Non-pigmented ciliary epithelial cell (primary cell): Measurements from ENCODE around the gene HGFAC.

ENCODE experiments used
- DNase-seq: peaks from one replicate; pipeline ENCODE4 v3.0.0-alpha.2; 2010; ENCODE audit warnings: low read depth

Gene HGFAC

GRCh38 chr4:3441501-3442459 lies at the start of gene HGFAC:
Gene HGFAC, plus strand, starts transcription at chr4:3441968. Its CDS starts 34 bp downstream, at chr4:3442002.
- no peak for DNase-seq

- no peak for DNase-seq
These were observed 49.4 kb upstream of the HGFAC start for GRCh38 chr4:3392321-3392720.

- no peak for DNase-seq
These were observed 48.6 kb upstream of the HGFAC start for GRCh38 chr4:3393171-3393570.

- no peak for DNase-seq
These were observed 45.2 kb upstream of the HGFAC start for GRCh38 chr4:3396600-3396999.

- no peak for DNase-seq
These were observed 44.6 kb upstream of the HGFAC start for GRCh38 chr4:3397128-3397527.

- DNase-seq, result no peak
These were observed 42.2 kb upstream of the HGFAC start for GRCh38 chr4:3399277-3400194.

- no peak for DNase-seq
These were observed 40.2 kb upstream of the HGFAC start for GRCh38 chr4:3401436-3402171.

GRCh38 chr4:3402491-3403347 lies 39.0 kb upstream of the HGFAC start:
- peak; percentile 65 for DNase-seq

- DNase-seq, result no peak
These were observed 38.3 kb upstream of the HGFAC start for GRCh38 chr4:3403348-3403906.

- DNase-seq, result no peak
These were observed 37.2 kb upstream of the HGFAC start for GRCh38 chr4:3404546-3404945.

GRCh38 chr4:3405176-3405575 lies 36.6 kb upstream of the HGFAC start:
- DNase-seq, result no peak

GRCh38 chr4:3406021-3406420 lies 35.7 kb upstream of the HGFAC start:
- no peak for DNase-seq

- no peak for DNase-seq
These were observed 35.3 kb upstream of the HGFAC start for GRCh38 chr4:3406431-3406830.

GRCh38 chr4:3407171-3407771 lies 34.5 kb upstream of the HGFAC start:
- DNase-seq, result no peak

GRCh38 chr4:3407930-3408792 lies 33.6 kb upstream of the HGFAC start:
- DNase-seq, result no peak

- no peak for DNase-seq
These were observed 32.9 kb upstream of the HGFAC start for GRCh38 chr4:3408793-3409330.

- DNase-seq, result no peak
These were observed 32.1 kb upstream of the HGFAC start for GRCh38 chr4:3409571-3410091.

- DNase-seq, result no peak
These were observed 31.2 kb upstream of the HGFAC start for GRCh38 chr4:3410401-3411135.
